ENCODE measurements around the gene OFD1. TPM values are rescaled to one million over a fixed set of nuclear protein-coding genes. Genes with fewer than 3 reads are reported as not detected.

Gene OFD1
- total and polyA plus RNA-seq, 2 donors (not counting 3 experiments of a cell fraction or from before 2014, with no cell fraction given), result 4.7 to 12.0 TPM

DNA sequence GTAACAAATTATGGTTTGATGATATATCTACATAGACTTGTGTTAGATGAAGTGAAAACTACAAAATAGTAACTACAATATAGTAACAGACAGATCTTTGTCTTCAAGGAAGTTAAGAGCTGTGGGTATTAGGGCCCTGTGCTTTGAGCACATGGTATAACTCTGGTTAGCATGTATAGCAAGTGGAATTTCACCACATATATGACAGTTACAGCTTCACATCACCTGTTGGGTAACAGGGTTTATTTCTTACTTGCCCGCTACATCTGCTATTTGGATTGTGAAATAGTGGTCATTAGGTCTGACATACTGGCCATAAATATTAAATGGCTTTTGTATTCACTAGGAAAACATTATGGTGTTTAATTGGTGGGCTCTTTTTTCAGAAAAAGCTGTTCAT, 20.2 kb downstream of the OFD1 start:
- no peaks in the 10 kb centered on the region for H3K9me3 ChIP-seq (replicated peaks; ENCODE audit: control insufficient read depth, insufficient read depth, low read length)
- H3K4me2 ChIP-seq (ENCODE audit: insufficient read depth, low read length), result no peak overlapping the region
- H2AFZ ChIP-seq (ENCODE audit: low read depth, low read length), result no peak overlapping the region
- intact Hi-C loops (cut with micrococcal nuclease), result no loop called here
- ChIA-PET POLR2A (no interaction called here), CTCF (no interaction called here)
- H3K79me2 ChIP-seq (ENCODE audit: control insufficient read depth, insufficient read depth, low read length), result no peaks in the 10 kb centered on the region
- H3K4me1 ChIP-seq (ENCODE audit: control insufficient read depth, extremely low read depth, insufficient read depth, low read length), result no peaks in the 10 kb centered on the region
- FAIRE-seq, result no peak
- no peak overlapping the region for H3K9ac ChIP-seq (replicated peaks; ENCODE audit: extremely low read depth, insufficient read depth, low read length)
- no peaks in the 10 kb centered on the region for H3K27me3 ChIP-seq (ENCODE audit: control insufficient read depth in 2 of 2, insufficient read depth in 2 of 2, low read length in 2 of 2)
- H3K9me1 ChIP-seq (replicated peaks; ENCODE audit: control insufficient read depth, extremely low read depth, insufficient read depth, low read length), result no peaks in the 10 kb centered on the region
- dilution Hi-C loops (cut with MboI; ENCODE audit: extremely low pct_ligation_motif_present, low sequenced_read_pairs), result no loop called here
- no peak overlapping the region for H3K27ac ChIP-seq (ENCODE audit: insufficient read depth, low read depth, low read length)
- no peak for DNase-seq (ENCODE audit: low read depth, low spot score)
- no peak for TF ChIP-seq MYC (IDR thresholded peaks at IDR 0.05; ENCODE audit: low read depth, low read length)
- TF ChIP-seq, protein P1, sequence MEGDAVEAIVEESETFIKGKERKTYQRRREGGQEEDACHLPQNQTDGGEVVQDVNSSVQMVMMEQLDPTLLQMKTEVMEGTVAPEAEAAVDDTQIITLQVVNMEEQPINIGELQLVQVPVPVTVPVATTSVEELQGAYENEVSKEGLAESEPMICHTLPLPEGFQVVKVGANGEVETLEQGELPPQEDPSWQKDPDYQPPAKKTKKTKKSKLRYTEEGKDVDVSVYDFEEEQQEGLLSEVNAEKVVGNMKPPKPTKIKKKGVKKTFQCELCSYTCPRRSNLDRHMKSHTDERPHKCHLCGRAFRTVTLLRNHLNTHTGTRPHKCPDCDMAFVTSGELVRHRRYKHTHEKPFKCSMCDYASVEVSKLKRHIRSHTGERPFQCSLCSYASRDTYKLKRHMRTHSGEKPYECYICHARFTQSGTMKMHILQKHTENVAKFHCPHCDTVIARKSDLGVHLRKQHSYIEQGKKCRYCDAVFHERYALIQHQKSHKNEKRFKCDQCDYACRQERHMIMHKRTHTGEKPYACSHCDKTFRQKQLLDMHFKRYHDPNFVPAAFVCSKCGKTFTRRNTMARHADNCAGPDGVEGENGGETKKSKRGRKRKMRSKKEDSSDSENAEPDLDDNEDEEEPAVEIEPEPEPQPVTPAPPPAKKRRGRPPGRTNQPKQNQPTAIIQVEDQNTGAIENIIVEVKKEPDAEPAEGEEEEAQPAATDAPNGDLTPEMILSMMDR (IDR thresholded peaks at IDR 0.05; ENCODE audit: extremely low read depth in 1 of 2, insufficient read depth in 1 of 2, low read depth in 1 of 2, low read length in 2 of 2), result no peak
- no peak for TF ChIP-seq GATA2 (IDR thresholded peaks at IDR 0.05; ENCODE audit: insufficient read depth, insufficient read length, low read depth, low read length)
- no peak for TF ChIP-seq POLR2AphosphoS5 (IDR thresholded peaks at IDR 0.05; ENCODE audit: insufficient read depth, low read depth, low read length)
- no peak for TF ChIP-seq FOS (IDR thresholded peaks at IDR 0.05; ENCODE audit: borderline replicate concordance, insufficient read depth, low read length)
- TF ChIP-seq POLR2A (IDR thresholded peaks at IDR 0.05; ENCODE audit: low read depth, low read length), result no peak
- TF ChIP-seq, protein P2, sequence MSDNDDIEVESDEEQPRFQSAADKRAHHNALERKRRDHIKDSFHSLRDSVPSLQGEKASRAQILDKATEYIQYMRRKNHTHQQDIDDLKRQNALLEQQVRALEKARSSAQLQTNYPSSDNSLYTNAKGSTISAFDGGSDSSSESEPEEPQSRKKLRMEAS (IDR thresholded peaks at IDR 0.05; ENCODE audit: insufficient read depth, insufficient read length), result no peak
- TF ChIP-seq JUN (IDR thresholded peaks at IDR 0.05; ENCODE audit: borderline replicate concordance, insufficient read depth, insufficient read length, low read depth), result no peak
- H4K20me1 ChIP-seq (replicated peaks; ENCODE audit: control insufficient read depth, extremely low read depth, insufficient read depth, low read length), result no peaks in the 10 kb centered on the region
- no TSS peak for BruUV-seq (replicated peaks)
- no peaks in the 10 kb centered on the region for H3K36me3 ChIP-seq (ENCODE audit: control insufficient read depth in 2 of 2, extremely low read depth in 1 of 2, insufficient read depth in 2 of 2, low read length in 2 of 2)
- no peak overlapping the region for H3K4me3 ChIP-seq (replicated peaks in 1 of 3; ENCODE audit: insufficient read depth in 1 of 3, low read depth in 1 of 3, low read length in 3 of 3)
